ENCODE data around the gene GSPT1.

DNA sequence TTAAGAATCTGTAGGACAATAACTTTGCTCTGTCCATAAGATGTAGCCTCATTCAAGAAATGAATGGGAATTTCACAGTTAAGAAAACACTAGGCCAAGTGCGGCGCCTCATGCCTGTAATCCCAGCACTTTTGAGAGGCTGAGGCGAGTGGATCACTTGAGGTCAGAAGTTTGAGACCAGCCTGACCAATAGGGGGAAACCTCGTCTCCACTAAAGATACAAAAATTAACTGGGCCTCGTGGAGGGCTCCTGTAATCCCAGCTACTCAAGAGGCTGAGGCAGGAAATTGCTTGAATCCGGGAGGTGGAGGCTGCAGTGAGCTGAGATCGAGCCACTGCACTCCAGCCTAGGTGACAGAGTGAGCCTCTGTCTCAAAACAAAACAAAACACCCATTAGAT, 44.6 kb downstream of the GSPT1 start:
- no peak for TF ChIP-seq EP300 (IDR thresholded peaks at IDR 0.05)
- no peak for TF ChIP-seq POLR2A (IDR thresholded peaks at IDR 0.05)
